AG10803 (cell line): ENCODE results near the gene CROCC.
A peak's percentile ranks its signal among the peaks of the same experiment; 100 is the strongest.

Experiments used
- DNase-seq: peaks from one replicate; pipeline ENCODE4 v3.0.0; 2010; ENCODE audit warnings: low read depth
- H3K4me3 ChIP-seq: 2 replicates; pipeline ENCODE4 v1.5.1; 2011; ENCODE audit warnings: mild to moderate bottlenecking, low read length, control low read depth
- TF ChIP-seq, protein P1 (sequence below): conservative IDR thresholded peaks from 2 replicates; pipeline ENCODE4 v1.5.1; 2011; ENCODE audit warnings: mild to moderate bottlenecking, low read length, control low read depth, inconsistent platforms

Gene CROCC

DNA sequence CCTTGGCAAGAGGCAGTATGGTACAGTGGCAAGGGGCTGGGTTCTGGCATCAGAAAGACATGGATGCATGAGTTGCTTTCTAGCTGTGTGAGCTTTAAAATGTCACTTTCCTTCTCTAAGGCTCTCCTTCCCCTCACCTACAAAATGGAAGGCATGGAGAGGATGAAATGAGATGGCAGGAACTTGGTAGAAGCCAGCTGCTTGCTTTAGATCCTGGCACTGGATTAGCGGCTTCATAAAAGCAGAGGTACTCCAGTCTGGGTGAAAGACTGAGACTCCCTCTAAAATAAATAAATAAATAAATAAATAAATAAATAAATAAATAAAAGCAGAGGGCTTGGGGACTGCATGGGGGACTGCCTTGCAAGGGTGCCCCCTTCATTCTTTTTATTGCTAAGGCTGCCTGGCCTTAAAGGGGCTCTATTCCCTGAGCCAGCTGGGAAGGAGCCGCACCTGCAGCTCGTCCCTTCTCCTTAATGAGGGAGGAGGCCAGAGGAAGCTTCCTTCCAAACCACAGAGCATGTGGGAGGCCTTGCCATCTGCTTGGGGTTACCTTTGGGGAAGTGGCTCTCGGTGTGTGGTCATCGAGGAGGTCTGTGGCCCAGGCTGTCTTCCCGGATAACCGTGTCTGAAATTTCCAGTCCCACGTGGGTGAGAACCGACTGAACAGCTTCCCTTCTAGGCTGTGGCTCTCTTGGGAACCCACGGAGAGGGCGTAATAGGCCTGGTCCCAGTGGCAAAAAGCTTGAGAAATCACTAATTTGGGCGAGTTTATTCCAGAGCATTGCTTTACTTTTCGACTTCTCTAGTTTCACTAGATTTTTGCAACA lies 92.0 kb downstream of the CROCC start:
- DNase-seq: no peak
- TF ChIP-seq, protein P1, sequence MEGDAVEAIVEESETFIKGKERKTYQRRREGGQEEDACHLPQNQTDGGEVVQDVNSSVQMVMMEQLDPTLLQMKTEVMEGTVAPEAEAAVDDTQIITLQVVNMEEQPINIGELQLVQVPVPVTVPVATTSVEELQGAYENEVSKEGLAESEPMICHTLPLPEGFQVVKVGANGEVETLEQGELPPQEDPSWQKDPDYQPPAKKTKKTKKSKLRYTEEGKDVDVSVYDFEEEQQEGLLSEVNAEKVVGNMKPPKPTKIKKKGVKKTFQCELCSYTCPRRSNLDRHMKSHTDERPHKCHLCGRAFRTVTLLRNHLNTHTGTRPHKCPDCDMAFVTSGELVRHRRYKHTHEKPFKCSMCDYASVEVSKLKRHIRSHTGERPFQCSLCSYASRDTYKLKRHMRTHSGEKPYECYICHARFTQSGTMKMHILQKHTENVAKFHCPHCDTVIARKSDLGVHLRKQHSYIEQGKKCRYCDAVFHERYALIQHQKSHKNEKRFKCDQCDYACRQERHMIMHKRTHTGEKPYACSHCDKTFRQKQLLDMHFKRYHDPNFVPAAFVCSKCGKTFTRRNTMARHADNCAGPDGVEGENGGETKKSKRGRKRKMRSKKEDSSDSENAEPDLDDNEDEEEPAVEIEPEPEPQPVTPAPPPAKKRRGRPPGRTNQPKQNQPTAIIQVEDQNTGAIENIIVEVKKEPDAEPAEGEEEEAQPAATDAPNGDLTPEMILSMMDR: no peak

DNA sequence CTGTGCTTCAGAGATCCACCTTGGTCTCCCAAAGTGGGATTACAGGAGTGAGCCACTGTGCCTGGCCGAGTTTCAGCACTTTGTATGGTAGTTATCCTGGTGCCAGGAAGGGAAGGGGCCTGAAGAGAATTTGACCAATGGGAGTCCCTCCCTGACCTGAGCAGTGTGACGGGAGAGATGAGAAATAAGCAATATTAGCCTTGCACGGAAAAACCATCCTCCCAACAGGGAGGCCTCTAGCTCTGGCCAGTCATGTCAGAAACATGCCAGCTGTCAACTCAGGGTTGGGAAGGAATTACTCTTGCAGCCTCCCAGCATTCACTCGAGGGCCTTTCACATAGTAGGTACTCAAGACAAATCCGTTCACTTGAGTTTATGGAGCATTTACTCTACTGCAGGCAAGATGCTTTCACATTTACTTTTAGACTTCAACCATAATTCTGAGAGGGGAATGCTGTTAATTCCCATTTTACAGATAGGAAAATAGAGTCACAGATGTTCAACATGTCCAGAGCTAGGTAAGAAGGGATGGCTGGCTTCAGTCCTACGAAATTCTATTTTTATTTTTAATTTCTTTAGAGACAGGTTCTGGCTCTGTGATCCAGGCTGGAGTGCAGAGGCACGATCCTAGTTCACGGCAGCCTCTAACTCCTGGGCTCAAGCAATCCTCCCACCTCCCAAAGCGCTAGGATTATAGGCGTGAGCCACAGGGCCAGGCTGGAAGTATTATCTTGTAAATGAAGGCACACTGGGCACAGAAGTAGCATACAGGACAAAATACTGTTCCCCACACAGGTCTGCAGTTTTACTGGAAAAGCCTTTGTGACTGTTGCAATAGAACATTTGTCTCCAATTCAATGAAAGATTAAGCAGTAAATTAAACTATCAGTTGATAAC lies 93.2 kb downstream of the CROCC start:
- TF ChIP-seq, protein P1: no peak
- DNase-seq: no peak
- no peak overlapping the region for H3K4me3 ChIP-seq

More for the DNA sequence above, 92.0 kb downstream of the CROCC start:
- H3K4me3 ChIP-seq: no peak overlapping the region

DNA sequence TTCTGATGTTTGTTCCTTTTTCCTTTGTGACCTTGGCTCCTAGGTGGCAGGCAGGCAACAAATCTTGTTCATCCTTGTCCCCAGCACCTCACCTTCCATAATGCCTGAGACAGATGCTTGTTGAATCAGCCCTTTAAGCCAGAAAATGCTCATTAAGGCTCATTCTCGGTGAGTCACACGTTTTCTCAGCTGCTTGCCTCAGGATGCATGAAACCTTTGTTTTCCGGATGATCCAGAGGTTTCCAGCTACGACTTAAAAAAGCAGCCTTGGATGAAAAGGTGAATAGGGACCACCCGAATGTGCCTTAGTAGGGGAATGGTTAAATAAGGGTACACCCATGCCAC lies 94.6 kb downstream of the CROCC start:
- H3K4me3 ChIP-seq: no peak overlapping the region
- TF ChIP-seq, protein P1: no peak
- peak; percentile 58 for DNase-seq

DNA sequence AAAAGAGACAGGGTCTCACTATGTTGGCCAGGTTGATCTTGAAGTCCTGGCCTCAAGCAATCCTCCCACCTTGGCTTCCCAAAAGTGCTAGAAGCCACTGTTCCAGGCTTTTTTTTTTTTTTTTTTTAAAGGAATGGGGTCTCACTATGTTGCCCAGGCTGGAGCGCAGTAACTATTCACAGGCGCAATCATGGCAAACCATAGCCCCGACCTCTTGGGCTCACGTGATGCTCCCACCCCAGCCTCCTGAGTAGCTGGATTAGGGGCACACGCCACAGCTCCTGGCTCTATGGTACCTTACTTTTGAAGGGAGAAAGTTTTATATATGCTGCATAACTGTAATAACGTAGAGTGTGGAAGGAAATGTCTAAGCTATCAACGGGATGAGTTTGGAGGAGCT lies 95.7 kb downstream of the CROCC start:
- no peak overlapping the region for H3K4me3 ChIP-seq
- DNase-seq: no peak
- TF ChIP-seq, protein P1: no peak

DNA sequence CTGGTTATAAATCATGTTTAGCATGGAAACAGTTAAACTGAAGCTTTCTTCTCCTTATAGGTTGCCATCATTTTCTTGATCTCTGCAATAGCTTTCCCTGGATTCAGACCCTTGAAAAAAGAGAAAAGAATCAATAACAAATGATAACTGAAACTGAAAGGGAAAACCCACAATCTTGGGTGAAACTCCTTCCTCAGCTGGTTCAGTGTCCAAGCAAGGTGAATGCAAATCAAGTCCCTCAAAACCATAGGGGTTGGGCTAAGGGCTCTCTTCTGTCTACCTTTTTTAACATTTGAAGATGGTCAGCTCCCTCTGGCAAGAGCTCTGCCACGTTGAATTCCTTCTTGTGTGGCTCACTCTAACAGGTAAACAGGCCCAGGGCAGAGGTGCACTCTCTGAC lies 97.1 kb downstream of the CROCC start:
- H3K4me3 ChIP-seq: no peak overlapping the region
- TF ChIP-seq, protein P1: no peak
- no peak for DNase-seq

DNA sequence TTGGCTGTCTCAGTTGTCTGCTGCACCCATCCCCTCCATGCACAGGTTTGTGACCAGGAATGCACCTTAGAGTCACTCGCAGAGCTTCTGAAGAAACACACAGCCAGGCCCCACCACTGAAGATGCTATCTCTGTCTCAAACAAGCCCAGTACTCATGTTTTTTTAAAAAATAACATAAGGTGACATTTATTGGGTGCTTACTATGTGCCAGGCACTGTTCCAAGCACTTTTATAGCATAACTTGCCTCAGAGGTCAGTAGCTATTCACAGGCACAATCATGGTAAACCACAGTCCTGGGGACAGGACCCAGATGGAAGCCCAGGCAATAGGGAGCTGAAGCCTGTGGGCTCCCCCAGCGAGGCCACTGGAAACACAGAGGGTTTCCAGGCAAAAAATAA lies 98.8 kb downstream of the CROCC start:
- DNase-seq: no peak
- TF ChIP-seq, protein P1: no peak
- no peak overlapping the region for H3K4me3 ChIP-seq
